Measurements from ENCODE around the gene ZNF469.

DNA sequence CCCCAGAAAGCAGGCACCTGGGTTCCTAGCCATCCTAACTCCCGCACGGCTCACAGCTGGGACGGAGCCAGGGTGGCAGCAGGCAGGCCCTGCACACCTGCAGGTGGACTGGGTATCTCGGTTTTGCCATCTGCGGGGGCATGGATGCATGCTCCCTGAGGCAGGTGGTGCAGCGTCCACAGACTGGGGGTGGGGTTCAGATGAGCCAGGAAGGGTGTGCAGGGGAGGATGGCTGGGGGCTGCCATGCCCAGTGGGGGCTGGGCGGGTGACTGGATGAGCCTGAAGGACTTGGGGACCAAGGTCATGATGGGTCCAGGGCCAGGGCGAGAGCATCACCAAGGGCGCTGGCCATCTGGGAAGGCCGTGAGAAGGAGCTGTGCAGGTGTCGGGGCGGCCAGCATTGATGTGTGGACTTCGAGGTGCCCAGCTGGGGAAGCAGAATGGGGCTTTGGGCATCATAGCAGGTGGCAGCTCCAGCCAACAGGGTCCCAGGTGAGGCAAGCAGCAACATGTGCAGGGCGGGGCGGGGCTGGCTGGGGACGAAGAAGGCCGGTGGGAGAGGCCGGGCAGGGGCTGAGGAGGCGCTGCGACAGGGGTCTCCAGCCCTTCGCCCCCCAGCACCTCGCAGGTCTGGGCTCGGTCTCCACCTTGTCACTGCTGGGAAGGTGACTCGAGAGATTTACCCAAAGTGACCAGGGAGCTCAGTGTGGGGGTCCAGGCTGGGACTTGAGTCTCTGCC, 41.0 kb upstream of the ZNF469 start:
- TF ChIP-seq, protein P1, sequence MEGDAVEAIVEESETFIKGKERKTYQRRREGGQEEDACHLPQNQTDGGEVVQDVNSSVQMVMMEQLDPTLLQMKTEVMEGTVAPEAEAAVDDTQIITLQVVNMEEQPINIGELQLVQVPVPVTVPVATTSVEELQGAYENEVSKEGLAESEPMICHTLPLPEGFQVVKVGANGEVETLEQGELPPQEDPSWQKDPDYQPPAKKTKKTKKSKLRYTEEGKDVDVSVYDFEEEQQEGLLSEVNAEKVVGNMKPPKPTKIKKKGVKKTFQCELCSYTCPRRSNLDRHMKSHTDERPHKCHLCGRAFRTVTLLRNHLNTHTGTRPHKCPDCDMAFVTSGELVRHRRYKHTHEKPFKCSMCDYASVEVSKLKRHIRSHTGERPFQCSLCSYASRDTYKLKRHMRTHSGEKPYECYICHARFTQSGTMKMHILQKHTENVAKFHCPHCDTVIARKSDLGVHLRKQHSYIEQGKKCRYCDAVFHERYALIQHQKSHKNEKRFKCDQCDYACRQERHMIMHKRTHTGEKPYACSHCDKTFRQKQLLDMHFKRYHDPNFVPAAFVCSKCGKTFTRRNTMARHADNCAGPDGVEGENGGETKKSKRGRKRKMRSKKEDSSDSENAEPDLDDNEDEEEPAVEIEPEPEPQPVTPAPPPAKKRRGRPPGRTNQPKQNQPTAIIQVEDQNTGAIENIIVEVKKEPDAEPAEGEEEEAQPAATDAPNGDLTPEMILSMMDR (IDR thresholded peaks at IDR 0.05) = no peak
- TF ChIP-seq POLR2A (IDR thresholded peaks at IDR 0.05) (no peak), POLR2AphosphoS5 (IDR thresholded peaks at IDR 0.05) (no peak), EP300 (IDR thresholded peaks at IDR 0.05; ENCODE audit: low read depth) (no peak)

Measured in transverse colon (tissue), 4 donors.